Measurements from ENCODE around the gene HTT. TPM values are rescaled to one million over a fixed set of nuclear protein-coding genes. Genes with fewer than 3 reads are reported as not detected.

Gene HTT
- total and polyA plus RNA-seq, 2 of the 13 experiments (the other 11 are each of a cell fraction or from before 2014, with no cell fraction given) = 17.5 to 19.5 TPM

DNA sequence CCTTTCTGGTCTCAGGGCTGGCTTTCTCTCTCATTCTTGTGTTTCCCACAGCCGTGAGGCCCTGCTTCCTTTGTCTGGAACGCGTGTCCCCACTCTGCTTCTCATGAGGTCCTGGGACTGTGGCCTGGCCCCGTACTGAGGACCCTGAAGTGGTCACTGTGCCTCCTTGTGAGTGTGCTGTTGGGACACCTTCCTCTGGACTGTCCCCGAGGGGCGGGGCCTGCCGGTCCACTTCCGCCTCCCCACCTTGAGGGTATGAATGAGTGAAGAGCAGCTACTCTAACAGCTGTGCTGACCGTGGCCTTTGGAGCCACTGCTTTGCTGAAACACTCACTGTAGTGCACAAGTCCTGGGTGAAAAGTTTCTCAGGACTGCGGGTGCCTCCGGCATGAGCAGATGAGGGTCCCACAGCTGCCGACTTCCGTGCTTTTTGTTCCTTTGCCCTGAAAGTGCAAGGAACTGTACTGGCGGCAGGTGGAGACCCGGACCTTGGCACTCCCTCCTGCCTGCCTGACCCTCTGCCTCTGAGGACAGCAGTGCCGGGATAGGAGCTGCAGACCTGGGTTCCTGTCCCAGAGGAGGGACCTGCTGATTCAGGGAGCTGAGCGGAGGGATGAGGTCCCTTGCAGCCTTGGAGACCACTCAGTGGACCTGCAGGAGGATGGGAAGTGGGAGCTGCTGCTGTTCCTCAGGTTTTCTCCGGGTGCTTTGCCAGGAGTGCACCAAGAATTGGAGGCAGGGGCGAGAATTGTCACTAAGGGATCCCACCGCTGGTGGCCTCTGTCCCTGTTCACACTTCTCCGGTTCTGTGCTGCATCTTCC is 38.1 kb upstream of the HTT start (continued):
- TF ChIP-seq, protein P1, sequence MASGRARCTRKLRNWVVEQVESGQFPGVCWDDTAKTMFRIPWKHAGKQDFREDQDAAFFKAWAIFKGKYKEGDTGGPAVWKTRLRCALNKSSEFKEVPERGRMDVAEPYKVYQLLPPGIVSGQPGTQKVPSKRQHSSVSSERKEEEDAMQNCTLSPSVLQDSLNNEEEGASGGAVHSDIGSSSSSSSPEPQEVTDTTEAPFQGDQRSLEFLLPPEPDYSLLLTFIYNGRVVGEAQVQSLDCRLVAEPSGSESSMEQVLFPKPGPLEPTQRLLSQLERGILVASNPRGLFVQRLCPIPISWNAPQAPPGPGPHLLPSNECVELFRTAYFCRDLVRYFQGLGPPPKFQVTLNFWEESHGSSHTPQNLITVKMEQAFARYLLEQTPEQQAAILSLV (CRISPR knock-in tag; IDR thresholded peaks at IDR 0.05; ENCODE audit: borderline replicate concordance) = no peak
- TF ChIP-seq GABPA (IDR thresholded peaks at IDR 0.05; ENCODE audit: low read depth, low read length) (peak; percentile 42; the same call in 1 of the 2 replicates), GABPA (CRISPR knock-in tag; IDR thresholded peaks at IDR 0.05; ENCODE audit: low read depth) (peak; percentile 76), ARNTL (CRISPR knock-in tag; IDR thresholded peaks at IDR 0.05) (no peak), HMGA1 (CRISPR knock-in tag; conservative IDR thresholded peaks at IDR 0.05) (no peak), ZNF326 (CRISPR knock-in tag; IDR thresholded peaks at IDR 0.05; ENCODE audit: borderline replicate concordance) (no peak), KDM6A (CRISPR knock-in tag; IDR thresholded peaks at IDR 0.05; ENCODE audit: low read depth) (no peak), GABPB1 (CRISPR knock-in tag; IDR thresholded peaks at IDR 0.05) (peak; percentile 80), ZFX (CRISPR knock-in tag; IDR thresholded peaks at IDR 0.05; ENCODE audit: low read depth) (peak; percentile 52), ZSCAN9 (CRISPR knock-in tag; IDR thresholded peaks at IDR 0.05; ENCODE audit: borderline replicate concordance) (0 out of 2 replicates have a peak, but pooled peaks have one; percentile 49)
- TF ChIP-seq, protein P2, sequence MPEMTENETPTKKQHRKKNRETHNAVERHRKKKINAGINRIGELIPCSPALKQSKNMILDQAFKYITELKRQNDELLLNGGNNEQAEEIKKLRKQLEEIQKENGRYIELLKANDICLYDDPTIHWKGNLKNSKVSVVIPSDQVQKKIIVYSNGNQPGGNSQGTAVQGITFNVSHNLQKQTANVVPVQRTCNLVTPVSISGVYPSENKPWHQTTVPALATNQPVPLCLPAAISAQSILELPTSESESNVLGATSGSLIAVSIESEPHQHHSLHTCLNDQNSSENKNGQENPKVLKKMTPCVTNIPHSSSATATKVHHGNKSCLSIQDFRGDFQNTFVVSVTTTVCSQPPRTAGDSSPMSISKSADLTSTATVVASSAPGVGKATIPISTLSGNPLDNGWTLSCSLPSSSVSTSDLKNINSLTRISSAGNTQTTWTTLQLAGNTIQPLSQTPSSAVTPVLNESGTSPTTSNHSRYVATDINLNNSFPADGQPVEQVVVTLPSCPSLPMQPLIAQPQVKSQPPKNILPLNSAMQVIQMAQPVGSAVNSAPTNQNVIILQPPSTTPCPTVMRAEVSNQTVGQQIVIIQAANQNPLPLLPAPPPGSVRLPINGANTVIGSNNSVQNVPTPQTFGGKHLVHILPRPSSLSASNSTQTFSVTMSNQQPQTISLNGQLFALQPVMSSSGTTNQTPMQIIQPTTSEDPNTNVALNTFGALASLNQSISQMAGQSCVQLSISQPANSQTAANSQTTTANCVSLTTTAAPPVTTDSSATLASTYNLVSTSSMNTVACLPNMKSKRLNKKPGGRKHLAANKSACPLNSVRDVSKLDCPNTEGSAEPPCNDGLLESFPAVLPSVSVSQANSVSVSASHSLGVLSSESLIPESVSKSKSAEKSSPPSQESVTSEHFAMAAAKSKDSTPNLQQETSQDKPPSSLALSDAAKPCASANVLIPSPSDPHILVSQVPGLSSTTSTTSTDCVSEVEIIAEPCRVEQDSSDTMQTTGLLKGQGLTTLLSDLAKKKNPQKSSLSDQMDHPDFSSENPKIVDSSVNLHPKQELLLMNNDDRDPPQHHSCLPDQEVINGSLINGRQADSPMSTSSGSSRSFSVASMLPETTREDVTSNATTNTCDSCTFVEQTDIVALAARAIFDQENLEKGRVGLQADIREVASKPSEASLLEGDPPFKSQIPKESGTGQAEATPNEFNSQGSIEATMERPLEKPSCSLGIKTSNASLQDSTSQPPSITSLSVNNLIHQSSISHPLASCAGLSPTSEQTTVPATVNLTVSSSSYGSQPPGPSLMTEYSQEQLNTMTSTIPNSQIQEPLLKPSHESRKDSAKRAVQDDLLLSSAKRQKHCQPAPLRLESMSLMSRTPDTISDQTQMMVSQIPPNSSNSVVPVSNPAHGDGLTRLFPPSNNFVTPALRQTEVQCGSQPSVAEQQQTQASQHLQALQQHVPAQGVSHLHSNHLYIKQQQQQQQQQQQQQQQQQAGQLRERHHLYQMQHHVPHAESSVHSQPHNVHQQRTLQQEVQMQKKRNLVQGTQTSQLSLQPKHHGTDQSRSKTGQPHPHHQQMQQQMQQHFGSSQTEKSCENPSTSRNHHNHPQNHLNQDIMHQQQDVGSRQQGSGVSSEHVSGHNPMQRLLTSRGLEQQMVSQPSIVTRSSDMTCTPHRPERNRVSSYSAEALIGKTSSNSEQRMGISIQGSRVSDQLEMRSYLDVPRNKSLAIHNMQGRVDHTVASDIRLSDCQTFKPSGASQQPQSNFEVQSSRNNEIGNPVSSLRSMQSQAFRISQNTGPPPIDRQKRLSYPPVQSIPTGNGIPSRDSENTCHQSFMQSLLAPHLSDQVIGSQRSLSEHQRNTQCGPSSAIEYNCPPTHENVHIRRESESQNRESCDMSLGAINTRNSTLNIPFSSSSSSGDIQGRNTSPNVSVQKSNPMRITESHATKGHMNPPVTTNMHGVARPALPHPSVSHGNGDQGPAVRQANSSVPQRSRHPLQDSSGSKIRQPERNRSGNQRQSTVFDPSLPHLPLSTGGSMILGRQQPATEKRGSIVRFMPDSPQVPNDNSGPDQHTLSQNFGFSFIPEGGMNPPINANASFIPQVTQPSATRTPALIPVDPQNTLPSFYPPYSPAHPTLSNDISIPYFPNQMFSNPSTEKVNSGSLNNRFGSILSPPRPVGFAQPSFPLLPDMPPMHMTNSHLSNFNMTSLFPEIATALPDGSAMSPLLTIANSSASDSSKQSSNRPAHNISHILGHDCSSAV (CRISPR knock-in tag; IDR thresholded peaks at IDR 0.05; ENCODE audit: borderline replicate concordance) = no peak
- TF ChIP-seq, protein P3, sequence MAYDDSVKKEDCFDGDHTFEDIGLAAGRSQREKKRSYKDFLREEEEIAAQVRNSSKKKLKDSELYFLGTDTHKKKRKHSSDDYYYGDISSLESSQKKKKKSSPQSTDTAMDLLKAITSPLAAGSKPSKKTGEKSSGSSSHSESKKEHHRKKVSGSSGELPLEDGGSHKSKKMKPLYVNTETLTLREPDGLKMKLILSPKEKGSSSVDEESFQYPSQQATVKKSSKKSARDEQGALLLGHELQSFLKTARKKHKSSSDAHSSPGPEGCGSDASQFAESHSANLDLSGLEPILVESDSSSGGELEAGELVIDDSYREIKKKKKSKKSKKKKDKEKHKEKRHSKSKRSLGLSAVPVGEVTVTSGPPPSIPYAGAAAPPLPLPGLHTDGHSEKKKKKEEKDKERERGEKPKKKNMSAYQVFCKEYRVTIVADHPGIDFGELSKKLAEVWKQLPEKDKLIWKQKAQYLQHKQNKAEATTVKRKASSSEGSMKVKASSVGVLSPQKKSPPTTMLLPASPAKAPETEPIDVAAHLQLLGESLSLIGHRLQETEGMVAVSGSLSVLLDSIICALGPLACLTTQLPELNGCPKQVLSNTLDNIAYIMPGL (CRISPR knock-in tag; IDR thresholded peaks at IDR 0.05; ENCODE audit: borderline replicate concordance in 1 of 2, low read depth in 1 of 2) = no peak
- TF ChIP-seq, protein P4, sequence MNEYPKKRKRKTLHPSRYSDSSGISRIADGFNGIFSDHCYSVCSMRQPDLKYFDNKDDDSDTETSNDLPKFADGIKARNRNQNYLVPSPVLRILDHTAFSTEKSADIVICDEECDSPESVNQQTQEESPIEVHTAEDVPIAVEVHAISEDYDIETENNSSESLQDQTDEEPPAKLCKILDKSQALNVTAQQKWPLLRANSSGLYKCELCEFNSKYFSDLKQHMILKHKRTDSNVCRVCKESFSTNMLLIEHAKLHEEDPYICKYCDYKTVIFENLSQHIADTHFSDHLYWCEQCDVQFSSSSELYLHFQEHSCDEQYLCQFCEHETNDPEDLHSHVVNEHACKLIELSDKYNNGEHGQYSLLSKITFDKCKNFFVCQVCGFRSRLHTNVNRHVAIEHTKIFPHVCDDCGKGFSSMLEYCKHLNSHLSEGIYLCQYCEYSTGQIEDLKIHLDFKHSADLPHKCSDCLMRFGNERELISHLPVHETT (CRISPR knock-in tag; conservative IDR thresholded peaks at IDR 0.05) = no peak
- TF ChIP-seq, protein P5, sequence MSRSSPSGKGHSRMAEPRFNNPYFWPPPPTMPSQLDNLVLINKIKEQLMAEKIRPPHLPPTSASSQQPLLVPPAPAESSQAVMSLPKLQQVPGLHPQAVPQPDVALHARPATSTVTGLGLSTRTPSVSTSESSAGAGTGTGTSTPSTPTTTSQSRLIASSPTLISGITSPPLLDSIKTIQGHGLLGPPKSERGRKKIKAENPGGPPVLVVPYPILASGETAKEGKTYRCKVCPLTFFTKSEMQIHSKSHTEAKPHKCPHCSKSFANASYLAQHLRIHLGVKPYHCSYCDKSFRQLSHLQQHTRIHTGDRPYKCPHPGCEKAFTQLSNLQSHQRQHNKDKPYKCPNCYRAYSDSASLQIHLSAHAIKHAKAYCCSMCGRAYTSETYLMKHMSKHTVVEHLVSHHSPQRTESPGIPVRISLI (CRISPR knock-in tag; IDR thresholded peaks at IDR 0.05; ENCODE audit: borderline replicate concordance) = no peak

All from HepG2 (cell line).